Thyroid gland (tissue), 4 donors: ENCODE measurements around the gene DALRD3. TPM values are rescaled to one million over a fixed set of nuclear protein-coding genes. Genes with fewer than 3 reads are reported as not detected.

Source experiments
- DNase-seq, 2 donors: peaks; one replicate each; pipeline ENCODE4 v3.0.0-alpha.2; 2019
- H3K27ac ChIP-seq, 3 donors: fragments of 200-600 bp; sonication (generic); 1 replicate in 2 of 3; 2 replicates in 1 of 3; pipeline ENCODE4 v1.5.1; 2016 to 2019; ENCODE audit warnings: mild to moderate bottlenecking in 1 of 3, moderate library complexity in 1 of 3
- H3K27me3 ChIP-seq: fragments of 200-600 bp; sonication (generic); one replicate; pipeline ENCODE4 v1.5.1; 2019
- H3K36me3 ChIP-seq, 2 donors: fragments of 200-600 bp; sonication (generic); one replicate each; pipeline ENCODE4 v1.5.1; 2016 to 2019
- H3K4me1 ChIP-seq, 2 donors: fragments of 200-600 bp; sonication (generic); one replicate each; pipeline ENCODE4 v1.5.1; 2017 to 2019
- H3K4me3 ChIP-seq, 3 donors: fragments of 200-600 bp; sonication (generic); replicated peaks in 1 of 3; 1 replicate in 2 of 3; 2 replicates in 1 of 3; pipeline ENCODE4 v1.5.1; 2016; ENCODE audit warnings: mild to moderate bottlenecking in 1 of 3
- H3K9me3 ChIP-seq: fragments of 200-600 bp; sonication (generic); one replicate; pipeline ENCODE4 v1.5.1; 2017
- CTCF ChIP-seq, 6 experiments: fragments of 200-600 bp in 3 of 6; fragments of 450-650 bp in 3 of 6; sonication (generic) in 3 of 6; IDR thresholded peaks; one replicate each; pipeline ENCODE4 v1.5.1; 2016 to 2019; ENCODE audit warnings: antibody characterized with exemption in 6 of 6, mild to moderate bottlenecking in 2 of 6, inconsistent platforms in 1 of 6, moderate library complexity in 1 of 6
- POLR2A ChIP-seq, 2 donors: fragments of 450-650 bp; IDR thresholded peaks; one replicate each; pipeline ENCODE4 v1.6.1; 2017; ENCODE audit warnings: antibody characterized with exemption in 2 of 2, mild to moderate bottlenecking in 2 of 2, moderate library complexity in 1 of 2
- whole genome bisulfite sequencing, 2 donors: methylation state at CpG; one replicate each; pipeline ENCODE4 v1.1.5; 2017; 5-methylcytosine and 5-hydroxymethylcytosine counted together
- intact Hi-C: fragments of 100-400 bp; cut with DNase I; formaldehyde crosslinking; loops from one replicate; pipeline ENCODE4 v1.15.1; 2023
- total RNA-seq, 4 donors: library from RNA; depleted of rRNA; stranded (reverse); fragments of >200 nt; gene quantifications; one replicate each; pipeline ENCODE4 v1.2.3, GENCODE V29; 2016

Gene DALRD3
- total RNA-seq, 4 donors from 2014 or later = 43.1 to 91.4 (median 60.0) TPM

DNA sequence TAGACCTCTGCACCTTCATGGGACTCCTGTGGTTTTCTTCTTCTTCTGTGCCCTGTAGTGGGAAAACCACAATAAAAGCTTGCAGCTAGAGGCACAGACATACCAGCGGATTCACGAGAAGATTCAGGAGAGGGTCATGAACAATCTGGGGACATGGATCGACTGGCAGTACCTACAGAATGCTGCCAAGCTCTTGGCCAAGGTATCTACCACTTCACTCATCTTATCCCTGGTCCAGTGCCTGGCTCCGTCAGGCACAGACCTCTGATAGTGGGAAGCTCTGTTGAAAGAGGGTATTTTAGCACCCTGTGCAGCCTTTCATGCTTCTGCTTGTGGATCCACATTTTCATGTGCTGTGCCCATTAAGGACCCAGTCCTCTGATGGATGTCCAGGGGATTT lies 38.1 kb downstream of the DALRD3 start:
- H3K4me3 ChIP-seq = no peak overlapping the region
- H3K36me3 ChIP-seq = peaks cover 56 to 76% of the 10 kb centered on the region in 2 donors
- no peaks in the 10 kb centered on the region for H3K4me1 ChIP-seq
- TF ChIP-seq CTCF (IDR thresholded peaks at IDR 0.05) (no peak), POLR2A (IDR thresholded peaks at IDR 0.05) (no peak)
- no peaks in the 10 kb centered on the region for H3K9me3 ChIP-seq
- no peaks in the 10 kb centered on the region for H3K27me3 ChIP-seq
- no peak overlapping the region for H3K27ac ChIP-seq
- 88 to 90% methylated on average over 4 of the region's 4 CpGs for WGBS, 2 donors
- intact Hi-C loops = no loop called here
- no peak for DNase-seq

DNA sequence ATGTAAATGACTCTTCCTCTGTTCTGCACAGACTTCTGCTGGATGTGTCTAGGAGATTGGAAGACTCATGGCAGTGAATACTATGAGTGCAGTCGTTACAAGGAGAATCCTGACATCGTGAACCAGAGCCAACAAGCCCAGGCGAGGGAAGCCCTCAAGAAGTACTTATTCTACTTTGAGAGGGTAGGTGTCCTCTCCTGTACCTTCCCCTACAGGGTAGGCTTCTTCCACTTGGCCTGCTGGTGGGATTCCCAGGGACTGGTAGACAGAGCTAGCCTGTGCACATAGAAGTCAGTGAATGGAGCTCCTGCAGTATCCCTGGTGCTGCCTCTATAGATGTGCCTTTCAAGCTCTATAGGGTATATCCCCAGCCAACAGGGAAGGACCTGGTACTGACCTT lies 38.9 kb downstream of the DALRD3 start:
- Histone ChIP-seq H3K9me3 (no peaks in the 10 kb centered on the region), H3K36me3 (peaks cover 65 to 84% of the 10 kb centered on the region in 2 donors), H3K27ac (no peak overlapping the region), H3K4me3 (no peak overlapping the region), H3K4me1 (no peaks in the 10 kb centered on the region), H3K27me3 (no peaks in the 10 kb centered on the region)
- TF ChIP-seq POLR2A (IDR thresholded peaks at IDR 0.05) = no peak
- no peak for TF ChIP-seq CTCF (IDR thresholded peaks at IDR 0.05)
- intact Hi-C loops = no loop called here
- WGBS, 2 donors = 80 to 95% methylated on average over 3 of the region's 3 CpGs
- DNase-seq = no peak

DNA sequence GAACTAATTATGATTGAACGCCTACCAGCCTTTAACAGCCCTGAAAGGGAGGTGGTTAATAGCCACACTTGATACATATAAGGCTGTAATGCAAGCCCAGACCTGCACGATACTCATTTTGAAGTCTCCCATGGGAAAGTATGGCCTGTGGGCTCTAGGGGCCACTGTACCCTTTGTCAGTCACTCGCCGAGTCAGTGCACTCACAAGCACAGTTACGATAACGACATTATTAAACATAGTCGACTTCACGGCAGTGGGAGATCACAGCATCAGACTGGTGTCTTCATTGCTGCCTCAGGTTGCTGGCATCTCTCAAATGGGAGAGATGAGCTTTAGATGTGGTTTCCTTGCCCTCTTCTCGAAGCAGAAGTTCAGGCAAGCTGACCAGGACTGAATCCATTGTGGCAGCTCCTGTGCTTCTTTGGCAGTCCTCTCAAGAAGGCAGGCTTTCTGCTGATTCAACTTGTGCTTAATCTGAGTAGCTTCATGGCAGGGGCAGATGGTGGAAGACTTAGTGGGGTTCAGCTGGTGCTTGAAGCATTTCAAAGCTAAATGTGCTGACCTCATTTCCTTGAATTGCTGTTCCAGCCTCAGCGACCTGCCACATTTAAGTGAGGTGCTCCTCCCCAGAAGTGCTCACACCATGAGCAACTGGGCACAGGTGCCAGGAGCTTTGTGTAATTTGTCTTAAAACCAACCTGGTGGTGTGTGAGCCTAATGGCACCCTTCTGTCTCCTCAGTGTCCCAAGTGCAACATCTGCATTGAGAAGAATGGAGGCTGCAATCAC lies 44.1 kb downstream of the DALRD3 start:
- intact Hi-C loops = no loop called here

GRCh38 chr3:48970586-48970985 lies 47.8 kb downstream of the DALRD3 start:
- Histone ChIP-seq H3K27ac (no peak overlapping the region), H3K4me3 (no peak overlapping the region), H3K4me1 (no peaks in the 10 kb centered on the region), H3K36me3 (peaks cover 54 to 82% of the 10 kb centered on the region in 2 donors), H3K9me3 (no peaks in the 10 kb centered on the region), H3K27me3 (no peaks in the 10 kb centered on the region)
- intact Hi-C loops = no loop called here
- 97 to 98% methylated on average over 6 of the region's 6 CpGs for WGBS, 2 donors
- no peak for DNase-seq
- TF ChIP-seq CTCF (IDR thresholded peaks at IDR 0.05) (no peak), POLR2A (IDR thresholded peaks at IDR 0.05) (no peak)

More for the DNA sequence above, 44.1 kb downstream of the DALRD3 start:
- no peak overlapping the region for H3K27ac ChIP-seq
- DNase-seq = no peak
- H3K36me3 ChIP-seq = peaks cover 71 to 83% of the 10 kb centered on the region in 2 donors
- TF ChIP-seq POLR2A (IDR thresholded peaks at IDR 0.05) (no peak), CTCF (IDR thresholded peaks at IDR 0.05) (no peak)
- H3K27me3 ChIP-seq = no peaks in the 10 kb centered on the region
- H3K4me1 ChIP-seq = no peaks in the 10 kb centered on the region
- H3K9me3 ChIP-seq = no peaks in the 10 kb centered on the region
- 89 to 95% methylated on average over 10 of the region's 10 CpGs for WGBS, 2 donors
- H3K4me3 ChIP-seq = no peak overlapping the region

GRCh38 chr3:48966876-48967361 lies 51.5 kb downstream of the DALRD3 start:
- Histone ChIP-seq H3K9me3 (no peaks in the 10 kb centered on the region), H3K4me3 (no peak overlapping the region), H3K27me3 (no peaks in the 10 kb centered on the region), H3K4me1 (no peaks in the 10 kb centered on the region), H3K27ac (no peak overlapping the region), H3K36me3 (peaks cover 27 to 61% of the 10 kb centered on the region in 2 donors)
- no peak for DNase-seq
- intact Hi-C loops = no loop called here
- no peak for TF ChIP-seq POLR2A (IDR thresholded peaks at IDR 0.05)
- TF ChIP-seq CTCF (IDR thresholded peaks at IDR 0.05) = no peak
- 90 to 92% methylated on average over 7 of the region's 7 CpGs for WGBS, 2 donors
